HUES48 (cell line): ENCODE measurements around the gene CCT3.
"Not testable (repeated sequence)": the region's sequence is repeated elsewhere in the genome, so short reads cannot be mapped to it uniquely, and the experiment has no call there.

Experiments
- H3K27ac ChIP-seq: one replicate; pipeline ENCODE4 v1.7.0; 2013; ENCODE audit warnings: low read depth, low read length, inconsistent platforms
- H3K27me3 ChIP-seq: 2 replicates; pipeline ENCODE4 v1.6.1; 2013; ENCODE audit warnings: mild to moderate bottlenecking, low read length; ENCODE audit not compliant: control insufficient read depth, insufficient read depth
- H3K36me3 ChIP-seq: 2 replicates; pipeline ENCODE4 v1.6.1; 2013; ENCODE audit warnings: low read length; ENCODE audit not compliant: control insufficient read depth, insufficient read depth
- H3K4me1 ChIP-seq: 2 replicates; pipeline ENCODE4 v1.6.1; 2013; ENCODE audit warnings: mild to moderate bottlenecking, low read length; ENCODE audit not compliant: control insufficient read depth, insufficient read depth
- H3K4me3 ChIP-seq: 2 replicates; pipeline ENCODE4 v1.5.1; 2013; ENCODE audit warnings: mild to moderate bottlenecking, low read depth, low read length
- H3K9ac ChIP-seq: 2 replicates; pipeline ENCODE4 v1.6.1; 2013; ENCODE audit warnings: mild to moderate bottlenecking, low read depth, low read length, moderate library complexity
- H3K9me3 ChIP-seq: 2 replicates; pipeline ENCODE4 v1.6.1; 2013; ENCODE audit warnings: low read length; ENCODE audit not compliant: control insufficient read depth, insufficient read depth

Gene CCT3

DNA sequence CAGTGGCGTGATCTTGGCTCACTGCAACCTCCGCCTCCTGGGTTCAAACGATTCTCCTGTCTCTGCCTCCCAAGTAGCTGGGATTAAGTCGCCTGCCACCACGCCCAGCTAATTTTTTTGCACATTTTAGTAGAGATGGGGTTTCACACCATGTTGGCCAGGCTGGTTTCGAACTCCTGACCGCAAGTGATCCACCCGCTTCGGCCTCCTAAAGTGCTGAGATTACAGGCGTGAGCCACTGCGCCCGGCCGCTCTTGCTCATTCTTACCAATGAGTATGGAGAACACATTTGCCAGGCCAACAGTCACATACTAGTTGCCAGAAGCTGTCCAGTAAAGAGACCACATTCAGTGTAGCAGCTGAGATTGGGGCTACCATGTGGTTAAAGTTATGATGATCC is 14.4 kb upstream of the CCT3 start:
- not testable (repeated sequence) for H3K36me3 ChIP-seq, H3K9me3 ChIP-seq, H3K9ac ChIP-seq, H3K4me3 ChIP-seq, H3K4me1 ChIP-seq, H3K27me3 ChIP-seq, H3K27ac ChIP-seq

GRCh38 chr1:156347331-156347730 is 9.2 kb upstream of the CCT3 start:
- H3K27ac ChIP-seq: no peak overlapping the region
- H3K4me3 ChIP-seq: no peak overlapping the region
- H3K27me3 ChIP-seq: no peaks in the 10 kb centered on the region
- no peaks in the 10 kb centered on the region for H3K9me3 ChIP-seq
- H3K4me1 ChIP-seq: no peaks in the 10 kb centered on the region
- no peak overlapping the region for H3K9ac ChIP-seq
- H3K36me3 ChIP-seq: no peaks in the 10 kb centered on the region

GRCh38 chr1:156346636-156347035 is 8.5 kb upstream of the CCT3 start:
- H3K27me3 ChIP-seq: no peaks in the 10 kb centered on the region
- H3K4me3 ChIP-seq: no peak overlapping the region
- no peaks in the 10 kb centered on the region for H3K36me3 ChIP-seq
- no peak overlapping the region for H3K9ac ChIP-seq
- no peaks in the 10 kb centered on the region for H3K4me1 ChIP-seq
- H3K9me3 ChIP-seq: no peaks in the 10 kb centered on the region
- H3K27ac ChIP-seq: no peak overlapping the region

DNA sequence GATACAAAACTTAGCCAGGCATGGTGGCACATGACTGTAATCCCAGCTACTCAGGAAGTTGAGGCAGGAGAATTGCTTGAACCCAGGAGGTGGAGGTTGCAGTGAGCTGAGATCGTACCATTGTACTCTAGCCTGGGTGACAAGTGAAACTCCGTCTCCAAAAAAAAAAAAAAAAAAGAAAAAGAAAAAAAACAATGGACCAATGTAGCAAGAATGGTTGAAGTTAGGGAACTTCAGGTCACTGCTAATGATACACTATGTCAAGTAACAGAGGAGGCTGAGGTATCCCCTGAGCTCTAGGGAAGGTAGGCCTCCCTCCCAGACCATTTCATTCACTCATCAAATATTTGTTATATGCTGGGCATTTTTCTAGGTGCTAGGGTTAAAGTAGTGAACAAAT is 7.9 kb upstream of the CCT3 start:
- H3K4me3 ChIP-seq, H3K27ac ChIP-seq, H3K36me3 ChIP-seq, H3K9me3 ChIP-seq, H3K4me1 ChIP-seq, H3K9ac ChIP-seq, H3K27me3 ChIP-seq: not testable (repeated sequence)

GRCh38 chr1:156344409-156344808 is 6.3 kb upstream of the CCT3 start:
- H3K9me3 ChIP-seq: no peaks in the 10 kb centered on the region
- no peak overlapping the region for H3K27ac ChIP-seq
- no peak overlapping the region for H3K9ac ChIP-seq
- H3K4me3 ChIP-seq: no peak overlapping the region
- no peaks in the 10 kb centered on the region for H3K36me3 ChIP-seq
- no peaks in the 10 kb centered on the region for H3K27me3 ChIP-seq
- no peaks in the 10 kb centered on the region for H3K4me1 ChIP-seq

DNA sequence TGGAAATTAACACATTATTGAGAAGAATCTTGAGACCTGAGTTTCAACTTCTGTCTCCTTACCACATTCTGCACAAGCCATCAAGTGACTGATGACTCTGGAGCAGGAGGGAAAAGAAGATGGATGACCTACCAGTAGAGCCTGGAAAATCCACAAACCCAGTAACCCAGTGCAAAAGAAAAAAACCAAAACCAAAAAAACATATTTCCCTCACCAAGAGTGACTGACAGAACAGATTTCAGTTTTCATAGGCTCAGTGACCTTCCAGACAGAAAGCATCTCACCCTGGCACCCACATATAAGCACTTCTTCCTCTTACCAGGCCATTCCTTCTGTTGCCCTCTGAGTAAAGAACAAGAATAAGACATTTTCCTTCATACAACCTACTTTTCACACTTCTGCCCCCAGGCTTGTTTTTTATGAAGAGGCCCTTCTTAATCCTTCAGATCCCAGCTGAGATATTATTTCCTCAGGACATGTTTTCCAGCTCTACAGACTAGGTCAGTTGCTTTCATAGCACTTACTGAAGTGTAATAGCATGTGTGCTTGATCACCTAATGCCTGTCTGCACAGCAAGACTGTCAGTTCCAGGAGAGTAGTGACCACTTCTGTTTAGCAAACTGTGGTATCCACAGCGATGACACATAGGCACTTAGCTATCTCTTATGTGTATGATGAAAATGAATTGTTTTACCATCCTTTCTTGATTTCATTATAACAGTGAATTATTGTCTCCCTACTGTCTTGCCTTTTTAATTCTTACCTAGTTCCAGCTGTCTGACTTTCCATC is 4.3 kb upstream of the CCT3 start:
- no peak overlapping the region for H3K4me3 ChIP-seq
- H3K27me3 ChIP-seq: no peaks in the 10 kb centered on the region
- H3K4me1 ChIP-seq: no peaks in the 10 kb centered on the region
- H3K9me3 ChIP-seq: no peaks in the 10 kb centered on the region
- no peak overlapping the region for H3K9ac ChIP-seq
- H3K36me3 ChIP-seq: no peaks in the 10 kb centered on the region
- H3K27ac ChIP-seq: no peak overlapping the region

GRCh38 chr1:156337888-156338179 is 258 bp downstream of the CCT3 start:
- Histone ChIP-seq H3K4me3 (peak overlapping the region; percentile 85), H3K9ac (peak overlapping the region; percentile 82), H3K36me3 (peaks cover 38% of the 10 kb centered on the region), H3K27ac (peak overlapping the region; percentile 85), H3K9me3 (no peaks in the 10 kb centered on the region), H3K4me1 (no peaks in the 10 kb centered on the region; the same call in 1 of the 2 replicates), H3K27me3 (no peaks in the 10 kb centered on the region)

DNA sequence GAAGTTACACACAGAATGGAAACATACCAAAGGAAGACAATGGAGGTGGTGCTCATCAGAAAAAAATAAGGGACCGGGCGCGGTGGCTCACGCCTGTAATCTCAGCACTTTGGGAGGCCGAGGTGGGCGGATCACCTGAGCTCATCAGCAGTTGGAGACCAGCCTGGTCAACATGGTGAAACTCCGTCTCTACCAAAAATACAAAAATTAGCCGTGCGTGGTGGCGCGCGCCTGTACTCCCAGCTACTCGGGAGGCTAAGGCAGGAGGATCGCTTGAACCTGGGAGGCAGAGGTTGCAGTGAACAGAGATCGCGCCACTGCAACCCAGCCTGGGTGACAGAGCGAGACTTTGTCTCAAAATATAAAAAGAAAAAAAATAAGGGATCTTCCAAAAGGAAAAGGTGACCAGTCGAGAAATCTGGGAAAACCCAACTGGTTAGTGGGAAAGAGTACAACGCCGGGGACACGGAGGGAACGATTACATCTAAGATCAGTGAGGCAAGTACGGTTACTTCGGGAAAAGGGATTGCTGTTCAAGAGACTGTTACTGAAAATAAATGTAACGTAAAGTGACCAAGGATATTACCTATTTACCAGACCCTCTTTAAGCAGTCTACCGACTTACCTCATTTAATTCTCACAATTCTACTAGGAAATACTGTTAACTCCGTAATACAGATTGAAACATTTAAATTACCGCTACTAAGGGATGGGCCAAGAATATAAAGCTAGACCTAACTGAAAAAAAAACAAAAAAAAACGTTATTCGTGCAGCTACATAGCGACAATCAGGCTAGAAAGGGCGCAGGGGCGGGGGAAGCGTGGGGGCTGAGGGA is 822 bp downstream of the CCT3 start:
- Histone ChIP-seq H3K36me3 (peaks cover 44% of the 10 kb centered on the region), H3K4me1 (no peaks in the 10 kb centered on the region; the same call in 1 of the 2 replicates), H3K9ac (peak overlapping the region; percentile 82), H3K27ac (peak overlapping the region; percentile 85), H3K4me3 (peak overlapping the region; percentile 85), H3K27me3 (no peaks in the 10 kb centered on the region), H3K9me3 (no peaks in the 10 kb centered on the region)

- H3K36me3 ChIP-seq: peaks cover 54% of the 10 kb centered on the region
- peak overlapping the region; percentile 85 for H3K4me3 ChIP-seq
- H3K4me1 ChIP-seq: no peaks in the 10 kb centered on the region; the same call in 1 of the 2 replicates
- no peaks in the 10 kb centered on the region for H3K27me3 ChIP-seq
- no peak overlapping the region for H3K9ac ChIP-seq
- no peaks in the 10 kb centered on the region for H3K9me3 ChIP-seq
- H3K27ac ChIP-seq: no peak overlapping the region
Observed at GRCh38 chr1:156336242-156336641, 1.9 kb downstream of the CCT3 start.

- not testable (repeated sequence) for H3K4me1 ChIP-seq, H3K4me3 ChIP-seq, H3K27ac ChIP-seq, H3K9ac ChIP-seq, H3K27me3 ChIP-seq, H3K9me3 ChIP-seq
- peaks cover 81% of the 10 kb centered on the region for H3K36me3 ChIP-seq
Observed at GRCh38 chr1:156323179-156323578, 14.9 kb downstream of the CCT3 start.

DNA sequence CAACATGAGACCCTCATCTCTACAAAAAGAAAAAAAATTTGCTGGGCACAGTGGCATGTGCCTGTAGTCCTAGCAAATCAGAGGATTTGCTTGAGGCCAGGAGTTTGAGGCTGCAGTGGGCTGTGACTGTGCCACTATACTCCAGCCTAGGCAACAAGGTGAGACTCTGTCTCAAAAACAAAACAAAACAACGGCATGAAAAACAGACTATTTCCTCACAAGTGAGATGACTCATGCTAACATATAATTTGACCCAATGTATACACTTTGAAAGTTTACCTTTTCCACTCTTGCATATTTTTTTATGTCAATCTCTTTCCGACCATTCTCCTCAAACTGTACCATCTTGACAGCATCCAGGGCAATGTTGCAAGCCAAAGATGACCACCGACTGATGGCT is 17.5 kb downstream of the CCT3 start:
- Histone ChIP-seq H3K27me3 (no peaks in the 10 kb centered on the region), H3K4me3 (no peak overlapping the region), H3K9ac (no peak overlapping the region), H3K4me1 (no peaks in the 10 kb centered on the region), H3K9me3 (no peaks in the 10 kb centered on the region), H3K36me3 (peaks cover 94% of the 10 kb centered on the region), H3K27ac (no peak overlapping the region)
